Activated naive CD4-positive, alpha-beta T cell treated with anti-CD3 and anti-CD28 coated beads, Interleukin-2, amount 50 U/mL, for 16 hours (primary cell): ENCODE data around the gene PTGER2.

ENCODE experiments used
- DNase-seq: peaks from one replicate; pipeline ENCODE4 v3.0.0-alpha.2; 2020

PTGER2 gene

GRCh38 chr14:52342849-52343596 lies 28.9 kb downstream of the PTGER2 start:
- DNase-seq: no peak

- no peak for DNase-seq
Measured at GRCh38 chr14:52346778-52347177, 32.7 kb downstream of the PTGER2 start.

GRCh38 chr14:52348279-52348678 lies 34.2 kb downstream of the PTGER2 start:
- no peak for DNase-seq

- no peak for DNase-seq
Measured at GRCh38 chr14:52348776-52349175, 34.7 kb downstream of the PTGER2 start.

GRCh38 chr14:52349731-52350130 lies 35.6 kb downstream of the PTGER2 start:
- DNase-seq: no peak

- no peak for DNase-seq
Measured at GRCh38 chr14:52350445-52350844, 36.3 kb downstream of the PTGER2 start.

GRCh38 chr14:52351233-52352060 lies 37.3 kb downstream of the PTGER2 start:
- no peak for DNase-seq

GRCh38 chr14:52352061-52352491 lies 38.0 kb downstream of the PTGER2 start:
- DNase-seq: no peak

GRCh38 chr14:52352569-52352968 lies 38.5 kb downstream of the PTGER2 start:
- no peak for DNase-seq

- DNase-seq: no peak
Measured at GRCh38 chr14:52354242-52354641, 40.1 kb downstream of the PTGER2 start.

- DNase-seq: no peak
Measured at GRCh38 chr14:52355016-52355431, 40.9 kb downstream of the PTGER2 start.

- DNase-seq: no peak
Measured at GRCh38 chr14:52355526-52355925, 41.4 kb downstream of the PTGER2 start.

GRCh38 chr14:52356025-52356424 lies 41.9 kb downstream of the PTGER2 start:
- DNase-seq: no peak

GRCh38 chr14:52360831-52361230 lies 46.7 kb downstream of the PTGER2 start:
- no peak for DNase-seq

- DNase-seq: no peak
Measured at GRCh38 chr14:52363041-52363704, 49.1 kb downstream of the PTGER2 start.

GRCh38 chr14:52363961-52364360 lies 49.8 kb downstream of the PTGER2 start:
- no peak for DNase-seq

GRCh38 chr14:52365071-52365470 lies 51.0 kb downstream of the PTGER2 start:
- DNase-seq: no peak

GRCh38 chr14:52366796-52367315 lies 52.7 kb downstream of the PTGER2 start:
- no peak for DNase-seq

GRCh38 chr14:52369305-52369801 lies 55.2 kb downstream of the PTGER2 start:
- no peak for DNase-seq

- DNase-seq: no peak
Measured at GRCh38 chr14:52370406-52370935, 56.4 kb downstream of the PTGER2 start.

- no peak for DNase-seq
Measured at GRCh38 chr14:52377940-52378339, 63.8 kb downstream of the PTGER2 start.
